Measurements from ENCODE around the gene MGAT5.

The MGAT5 gene

GRCh38 chr2:134458473-134458853, 204.6 kb downstream of the MGAT5 start:
- H3K4me3 ChIP-seq (ENCODE audit: low read length) = no peak overlapping the region
- no peak overlapping the region for H3K9ac ChIP-seq (ENCODE audit: low read length)
- H3K9me3 ChIP-seq (ENCODE audit: insufficient read depth, low read length) = no peaks in the 10 kb centered on the region
- H3K27me3 ChIP-seq (ENCODE audit: low read depth, low read length) = no peaks in the 10 kb centered on the region
- H2AFZ ChIP-seq (ENCODE audit: low read depth, low read length) = no peak overlapping the region
- no peaks in the 10 kb centered on the region for H3K79me2 ChIP-seq (ENCODE audit: low read length)
- no peak overlapping the region for H3K4me2 ChIP-seq (ENCODE audit: low read length)
- peaks cover 10% of the 10 kb centered on the region for H3K4me1 ChIP-seq (ENCODE audit: low read length)
- H4K20me1 ChIP-seq (ENCODE audit: insufficient read depth, low read length) = 0 out of 2 replicates have a peak, but pooled peaks cover 2% of the 10 kb centered on the region
- H3K27ac ChIP-seq (ENCODE audit: low read length) = no peak overlapping the region
- TF ChIP-seq CTCF (IDR thresholded peaks at IDR 0.05; ENCODE audit: low read depth, low read length) = no peak
- TF ChIP-seq EZH2phosphoT487 (IDR thresholded peaks at IDR 0.05; ENCODE audit: low read depth) = no peak
- peaks cover 17% of the 10 kb centered on the region for H3K36me3 ChIP-seq (replicated peaks; ENCODE audit: low read depth, low read length)

- Histone ChIP-seq H3K9ac (ENCODE audit: low read length) (no peak overlapping the region), H3K27ac (ENCODE audit: low read length) (no peak overlapping the region), H3K4me2 (ENCODE audit: low read length) (no peak overlapping the region), H3K4me3 (ENCODE audit: low read length) (no peak overlapping the region), H2AFZ (ENCODE audit: low read depth, low read length) (no peak overlapping the region), H3K9me3 (ENCODE audit: insufficient read depth, low read length) (no peaks in the 10 kb centered on the region), H3K27me3 (ENCODE audit: low read depth, low read length) (no peaks in the 10 kb centered on the region), H3K36me3 (replicated peaks; ENCODE audit: low read depth, low read length) (peaks cover 14% of the 10 kb centered on the region), H3K79me2 (ENCODE audit: low read length) (no peaks in the 10 kb centered on the region), H4K20me1 (ENCODE audit: insufficient read depth, low read length) (0 out of 2 replicates have a peak, but pooled peaks cover 2% of the 10 kb centered on the region), H3K4me1 (ENCODE audit: low read length) (peaks cover 10% of the 10 kb centered on the region)
- TF ChIP-seq EZH2phosphoT487 (IDR thresholded peaks at IDR 0.05; ENCODE audit: low read depth) = no peak
- TF ChIP-seq CTCF (IDR thresholded peaks at IDR 0.05; ENCODE audit: low read depth, low read length) = no peak
These were observed 205.1 kb downstream of the MGAT5 start for GRCh38 chr2:134458950-134459349.

GRCh38 chr2:134459706-134460406, 206.0 kb downstream of the MGAT5 start:
- no peak overlapping the region for H3K9ac ChIP-seq (ENCODE audit: low read length)

More at GRCh38 chr2:134459706-134460406, 206.0 kb downstream of the MGAT5 start:
- Histone ChIP-seq H3K4me1 (ENCODE audit: low read length) (peaks cover 10% of the 10 kb centered on the region), H2AFZ (ENCODE audit: low read depth, low read length) (no peak overlapping the region), H3K4me2 (ENCODE audit: low read length) (no peak overlapping the region), H3K9me3 (ENCODE audit: insufficient read depth, low read length) (no peaks in the 10 kb centered on the region), H3K4me3 (ENCODE audit: low read length) (no peak overlapping the region), H3K27me3 (ENCODE audit: low read depth, low read length) (no peaks in the 10 kb centered on the region), H4K20me1 (ENCODE audit: insufficient read depth, low read length) (0 out of 2 replicates have a peak, but pooled peaks cover 2% of the 10 kb centered on the region), H3K79me2 (ENCODE audit: low read length) (no peaks in the 10 kb centered on the region), H3K27ac (ENCODE audit: low read length) (no peak overlapping the region), H3K36me3 (replicated peaks; ENCODE audit: low read depth, low read length) (peaks cover 13% of the 10 kb centered on the region)
- no peak for TF ChIP-seq EZH2phosphoT487 (IDR thresholded peaks at IDR 0.05; ENCODE audit: low read depth)
- TF ChIP-seq CTCF (IDR thresholded peaks at IDR 0.05; ENCODE audit: low read depth, low read length) = no peak

Measured in OCI-LY3 (cell line).